Measurements from ENCODE around the gene SRSF4. TPM values are rescaled to one million over a fixed set of nuclear protein-coding genes. Genes with fewer than 3 reads are reported as not detected.

Gene SRSF4
- total and polyA plus RNA-seq, 5 donors: 50.0 to 63.7 (median 60.5) TPM

- peak; percentile 87 to 95 (median 94) for DNase-seq
- H3K27me3 ChIP-seq (ENCODE audit: control insufficient read depth, insufficient read depth): no peaks in the 10 kb centered on the region
- H3K4me1 ChIP-seq (ENCODE audit: control insufficient read depth, insufficient read depth, low read length): no peaks in the 10 kb centered on the region
- WGBS: 4% methylated on average over 84 of the region's 85 CpGs
- peak overlapping the region; percentile 86 for H3K27ac ChIP-seq (ENCODE audit: low read length)
- intact Hi-C loops (cut with DNase I): loop anchor here in 3 of 4 donors (5.0 to 10.0 kb wide), 3 partner anchors 50 to 60 kb away; partner anchors contain the start of gene SRSF4 (in 2 of the 3)
- peak; percentile 79 to 81 for ATAC-seq
- H3K9me3 ChIP-seq (ENCODE audit: control insufficient read depth, low read length): no peaks in the 10 kb centered on the region
- peak overlapping the region; percentile 70 for H3K4me3 ChIP-seq (ENCODE audit: low read length)
These were observed 57.1 kb downstream of the SRSF4 start for GRCh38 chr1:29124366-29125236.

- DNase-seq: peak; percentile 27 to 72 (median 65)
- no peaks in the 10 kb centered on the region for H3K27me3 ChIP-seq (ENCODE audit: control insufficient read depth, insufficient read depth)
- peak within 1 kb of the TSS; percentile 86 for H3K27ac ChIP-seq (ENCODE audit: low read length)
- peak within 1 kb of the TSS; percentile 70 for H3K4me3 ChIP-seq (ENCODE audit: low read length)
- H3K9me3 ChIP-seq (ENCODE audit: control insufficient read depth, low read length): no peaks in the 10 kb centered on the region
- no peaks in the 10 kb centered on the region for H3K4me1 ChIP-seq (ENCODE audit: control insufficient read depth, insufficient read depth, low read length)
- intact Hi-C loops (cut with DNase I): loop anchor here in 3 of 4 donors (5.0 to 10.0 kb wide), 3 partner anchors 51 to 61 kb away; partner anchors contain the start of gene SRSF4 (in 2 of the 3)
- ATAC-seq: peak; percentile 30 to 42
- WGBS: under 1% methylated on average over 46 of the region's 46 CpGs
These were observed 57.8 kb downstream of the SRSF4 start, which contains the start of gene TMEM200B for GRCh38 chr1:29123887-29124365. Gene TMEM200B, minus strand, starts transcription at chr1:29123903. Its CDS starts 2,075 bp downstream, at chr1:29121828.

- Histone ChIP-seq H3K4me1 (ENCODE audit: control insufficient read depth, insufficient read depth, low read length) (no peaks in the 10 kb centered on the region), H3K9me3 (ENCODE audit: control insufficient read depth, low read length) (no peaks in the 10 kb centered on the region), H3K27me3 (ENCODE audit: control insufficient read depth, insufficient read depth) (no peaks in the 10 kb centered on the region), H3K4me3 (ENCODE audit: low read length) (peak overlapping the region; percentile 70), H3K27ac (ENCODE audit: low read length) (peak overlapping the region; percentile 54)
- 9% methylated on average over 69 of the region's 70 CpGs for WGBS
- DNase-seq (peak; percentile 36 to 78 (median 73)), ATAC-seq (peak; percentile 1)
- intact Hi-C loops (cut with DNase I): loop anchor here in 3 of 4 donors (5.0 to 10.0 kb wide), 3 partner anchors 52 to 62 kb away; partner anchors contain the start of gene SRSF4 (in 2 of the 3)
These were observed 58.4 kb downstream of the SRSF4 start for GRCh38 chr1:29123053-29123886.

- 12% methylated on average over 34 of the region's 34 CpGs for WGBS
- Histone ChIP-seq H3K4me1 (ENCODE audit: control insufficient read depth, insufficient read depth, low read length) (no peaks in the 10 kb centered on the region), H3K9me3 (ENCODE audit: control insufficient read depth, low read length) (no peaks in the 10 kb centered on the region), H3K4me3 (ENCODE audit: low read length) (peak overlapping the region; percentile 70), H3K27ac (ENCODE audit: low read length) (peak overlapping the region; percentile 54), H3K27me3 (ENCODE audit: control insufficient read depth, insufficient read depth) (no peaks in the 10 kb centered on the region)
- ATAC-seq (peak; percentile 69 to 70), DNase-seq (peak; percentile 86 to 91 (median 90))
- intact Hi-C loops (cut with DNase I): loop anchor here in 3 of 4 donors (5.0 to 10.0 kb wide), 3 partner anchors 52 to 62 kb away; partner anchors contain the start of gene SRSF4 (in 2 of the 3)
These were observed 59.0 kb downstream of the SRSF4 start for GRCh38 chr1:29122682-29123052.

- Histone ChIP-seq H3K9me3 (ENCODE audit: control insufficient read depth, low read length) (no peaks in the 10 kb centered on the region), H3K27ac (ENCODE audit: low read length) (peak overlapping the region; percentile 32), H3K4me1 (ENCODE audit: control insufficient read depth, insufficient read depth, low read length) (no peaks in the 10 kb centered on the region), H3K4me3 (ENCODE audit: low read length) (peak overlapping the region; percentile 70), H3K27me3 (ENCODE audit: control insufficient read depth, insufficient read depth) (no peaks in the 10 kb centered on the region)
- DNase-seq (peak; percentile 48 to 83 (median 82)), ATAC-seq (no peak)
- intact Hi-C loops (cut with DNase I): loop anchor here in 3 of 4 donors (5.0 to 10.0 kb wide), 3 partner anchors 53 to 63 kb away; partner anchors contain the start of gene SRSF4 (in 2 of the 3)
- 2% methylated on average over 81 of the region's 81 CpGs for WGBS
These were observed 59.6 kb downstream of the SRSF4 start for GRCh38 chr1:29121936-29122681.

GRCh38 chr1:29121516-29121935 is 60.2 kb downstream of the SRSF4 start:
- DNase-seq (peak; percentile 26 to 67 (median 60)), ATAC-seq (no peak)
- Histone ChIP-seq H3K27ac (ENCODE audit: low read length) (no peak overlapping the region), H3K27me3 (ENCODE audit: control insufficient read depth, insufficient read depth) (no peaks in the 10 kb centered on the region), H3K4me1 (ENCODE audit: control insufficient read depth, insufficient read depth, low read length) (no peaks in the 10 kb centered on the region), H3K9me3 (ENCODE audit: control insufficient read depth, low read length) (no peaks in the 10 kb centered on the region), H3K4me3 (ENCODE audit: low read length) (peak overlapping the region; percentile 70)
- WGBS: 5% methylated on average over 59 of the region's 59 CpGs
- intact Hi-C loops (cut with DNase I): loop anchor here in 3 of 4 donors (5.0 to 10.0 kb wide), 3 partner anchors 53 to 63 kb away; partner anchors contain the start of gene SRSF4 (in 2 of the 3)

- DNase-seq (peak; percentile 60 to 79 (median 77)), ATAC-seq (no peak)
- H3K9me3 ChIP-seq (ENCODE audit: control insufficient read depth, low read length): no peaks in the 10 kb centered on the region
- H3K4me3 ChIP-seq (ENCODE audit: low read length): peak overlapping the region; percentile 70
- H3K4me1 ChIP-seq (ENCODE audit: control insufficient read depth, insufficient read depth, low read length): no peaks in the 10 kb centered on the region
- H3K27me3 ChIP-seq (ENCODE audit: control insufficient read depth, insufficient read depth): no peaks in the 10 kb centered on the region
- H3K27ac ChIP-seq (ENCODE audit: low read length): no peak overlapping the region
- 47% methylated on average over 42 of the region's 42 CpGs for WGBS
- intact Hi-C loops (cut with DNase I): loop anchor here in 3 of 4 donors (5.0 to 10.0 kb wide), 3 partner anchors 54 to 64 kb away; partner anchors contain the start of gene SRSF4 (in 2 of the 3)
These were observed 60.7 kb downstream of the SRSF4 start for GRCh38 chr1:29120947-29121485.

GRCh38 chr1:29120367-29120766 is 61.3 kb downstream of the SRSF4 start:
- DNase-seq: no peak
- intact Hi-C loops (cut with DNase I): loop anchor here in 3 of 4 donors (5.0 to 10.0 kb wide), 3 partner anchors 54 to 64 kb away; partner anchors contain the start of gene SRSF4 (in 2 of the 3)
- no peak for ATAC-seq
- H3K27me3 ChIP-seq (ENCODE audit: control insufficient read depth, insufficient read depth): no peaks in the 10 kb centered on the region
- H3K27ac ChIP-seq (ENCODE audit: low read length): no peak overlapping the region
- H3K9me3 ChIP-seq (ENCODE audit: control insufficient read depth, low read length): no peaks in the 10 kb centered on the region
- WGBS: 93% methylated on average over 6 of the region's 6 CpGs
- no peaks in the 10 kb centered on the region for H3K4me1 ChIP-seq (ENCODE audit: control insufficient read depth, insufficient read depth, low read length)
- H3K4me3 ChIP-seq (ENCODE audit: low read length): no peak overlapping the region

GRCh38 chr1:29119121-29119929 is 62.4 kb downstream of the SRSF4 start:
- WGBS: 75% methylated on average over 12 of the region's 12 CpGs
- DNase-seq (no peak), ATAC-seq (no peak)
- H3K27ac ChIP-seq (ENCODE audit: low read length): no peak overlapping the region
- H3K9me3 ChIP-seq (ENCODE audit: control insufficient read depth, low read length): no peaks in the 10 kb centered on the region
- H3K4me1 ChIP-seq (ENCODE audit: control insufficient read depth, insufficient read depth, low read length): no peaks in the 10 kb centered on the region
- no peak overlapping the region for H3K4me3 ChIP-seq (ENCODE audit: low read length)
- intact Hi-C loops (cut with DNase I): no loop called here
- no peaks in the 10 kb centered on the region for H3K27me3 ChIP-seq (ENCODE audit: control insufficient read depth, insufficient read depth)
